ENCODE measurements around the gene TBL3.

Gene TBL3

DNA sequence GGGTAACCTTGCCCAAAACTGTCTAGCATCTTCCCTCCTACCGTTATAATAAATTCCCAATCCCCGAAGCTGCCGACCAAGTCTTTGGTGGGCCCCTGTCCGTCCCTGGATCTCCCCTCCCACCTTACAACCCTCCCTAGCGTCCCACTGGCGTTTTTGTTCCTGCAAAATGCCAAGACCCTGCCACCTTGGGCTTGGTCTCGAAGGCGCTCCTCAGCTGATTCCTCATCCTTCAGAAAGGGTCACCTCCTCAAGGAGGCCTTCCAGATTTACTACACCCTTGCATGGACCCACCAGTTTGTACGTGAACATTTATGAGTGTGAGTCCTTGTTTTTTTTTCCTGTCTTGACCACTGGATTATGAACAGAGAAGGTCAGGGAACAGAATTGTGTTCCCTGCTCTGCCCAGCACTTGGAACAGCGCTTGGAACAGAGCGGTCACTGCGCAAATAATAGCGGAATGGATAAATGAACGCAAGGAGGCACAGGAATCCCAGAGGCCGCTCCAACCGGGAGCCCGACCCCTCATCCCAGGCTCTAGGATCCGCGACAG lies 11.2 kb downstream of the TBL3 start:
- no peak for DNase-seq (ENCODE audit: low spot score)

DNA sequence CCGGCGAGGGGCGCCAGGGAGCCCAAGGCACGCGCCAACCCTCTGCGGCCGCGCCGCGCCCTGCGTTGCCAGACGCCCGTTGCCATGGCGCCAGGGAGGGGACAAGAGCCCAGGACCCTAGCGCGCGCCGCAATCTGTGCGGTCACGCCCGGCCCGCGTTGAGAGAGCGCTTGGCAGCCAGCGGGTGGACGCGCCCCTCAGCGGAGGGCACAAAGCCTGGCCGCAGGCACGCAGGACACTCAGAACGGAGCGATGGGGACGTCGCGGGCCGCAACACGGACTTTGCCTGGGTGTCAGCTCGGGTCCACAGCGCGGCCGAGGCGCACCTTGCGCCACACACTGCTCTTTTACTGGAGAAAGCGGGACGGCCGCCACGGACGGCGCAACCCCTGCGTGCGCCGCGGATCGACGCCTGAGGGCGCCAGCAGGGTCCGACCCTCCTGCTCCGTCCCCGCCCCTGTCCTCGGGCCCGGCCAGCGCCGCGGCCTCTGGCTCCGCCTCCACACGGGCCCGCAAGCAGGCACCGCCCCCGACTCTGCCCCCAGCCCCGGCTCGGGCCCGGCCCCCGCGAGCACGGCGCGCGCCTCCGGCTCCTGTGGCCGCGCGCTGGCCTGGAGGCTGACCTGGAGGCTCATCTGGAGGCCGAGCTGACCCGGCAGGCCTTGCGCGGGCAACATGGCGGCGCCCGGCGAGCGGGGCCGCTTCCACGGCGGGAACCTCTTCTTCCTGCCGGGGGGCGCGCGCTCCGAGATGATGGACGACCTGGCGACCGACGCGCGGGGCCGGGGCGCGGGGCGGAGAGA lies 11.9 kb downstream of the TBL3 start, which contains the start of gene GFER:
GFER (plus strand) TSS at position 650 of the 803 bp plus-strand sequence; CDS start at position 676, 26 bp downstream.
- DNase-seq (ENCODE audit: low spot score): peak; percentile 63

DNA sequence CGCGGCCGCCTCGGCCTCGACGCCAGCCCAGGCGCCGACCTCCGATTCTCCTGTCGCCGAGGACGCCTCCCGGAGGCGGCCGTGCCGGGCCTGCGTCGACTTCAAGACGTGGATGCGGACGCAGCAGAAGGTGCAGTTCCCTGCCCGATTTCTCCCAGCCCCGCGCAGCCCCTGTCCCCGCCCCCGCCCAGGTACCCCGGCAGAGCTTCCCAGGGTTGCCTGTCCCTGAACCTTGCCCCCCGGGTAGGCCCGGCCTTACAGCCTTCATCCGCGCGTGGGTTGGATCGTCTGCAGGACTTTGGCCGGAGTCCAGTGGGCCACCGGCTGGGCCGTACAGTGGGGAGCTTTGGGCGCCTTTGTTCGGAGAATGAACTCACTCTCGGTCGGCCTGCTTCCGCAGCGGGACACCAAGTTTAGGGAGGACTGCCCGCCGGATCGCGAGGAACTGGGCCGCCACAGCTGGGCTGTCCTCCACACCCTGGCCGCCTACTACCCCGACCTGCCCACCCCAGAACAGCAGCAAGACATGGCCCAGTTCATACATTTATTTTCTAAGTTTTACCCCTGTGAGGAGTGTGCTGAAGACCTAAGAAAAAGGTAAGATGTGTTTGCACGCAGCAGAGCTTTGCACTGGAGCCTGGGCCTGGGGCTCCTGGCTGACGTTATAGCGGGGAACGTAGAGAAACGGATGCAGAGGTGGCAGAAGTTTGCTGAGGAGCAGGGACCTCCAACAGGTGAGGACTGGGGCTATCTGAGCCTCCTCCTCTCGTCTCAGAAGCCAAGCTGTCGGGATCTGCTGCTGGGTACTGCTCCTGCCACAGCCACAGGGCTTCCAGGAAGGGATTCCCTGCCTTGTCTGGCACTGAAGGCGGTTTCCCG lies 12.7 kb downstream of the TBL3 start:
- no peak for DNase-seq (ENCODE audit: low spot score)

DNA sequence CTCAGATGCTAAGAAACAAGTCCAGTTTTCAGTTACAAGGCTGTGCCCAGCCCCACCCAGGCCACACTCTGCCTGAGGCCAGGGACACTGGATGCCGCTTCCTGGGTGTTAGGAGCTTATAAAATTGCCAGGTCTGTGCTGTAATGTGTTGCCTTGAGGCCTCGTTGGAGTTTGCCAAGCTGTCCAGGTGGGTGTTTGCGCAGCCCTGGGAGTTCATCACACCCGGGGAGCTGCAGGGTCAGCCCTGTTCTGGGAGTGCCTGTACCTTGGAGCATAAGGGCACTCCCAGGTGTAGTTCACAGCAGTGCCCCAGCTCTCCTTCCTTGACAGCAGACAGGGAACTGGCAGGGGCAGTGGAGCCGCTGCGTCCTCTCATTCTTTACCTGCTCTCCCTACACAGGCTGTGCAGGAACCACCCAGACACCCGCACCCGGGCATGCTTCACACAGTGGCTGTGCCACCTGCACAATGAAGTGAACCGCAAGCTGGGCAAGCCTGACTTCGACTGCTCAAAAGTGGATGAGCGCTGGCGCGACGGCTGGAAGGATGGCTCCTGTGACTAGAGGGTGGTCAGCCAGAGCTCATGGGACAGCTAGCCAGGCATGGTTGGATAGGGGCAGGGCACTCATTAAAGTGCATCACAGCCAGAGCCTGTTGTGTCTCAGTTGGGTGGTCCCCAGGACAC lies 13.8 kb downstream of the TBL3 start:
- no peak for DNase-seq (ENCODE audit: low spot score)

DNA sequence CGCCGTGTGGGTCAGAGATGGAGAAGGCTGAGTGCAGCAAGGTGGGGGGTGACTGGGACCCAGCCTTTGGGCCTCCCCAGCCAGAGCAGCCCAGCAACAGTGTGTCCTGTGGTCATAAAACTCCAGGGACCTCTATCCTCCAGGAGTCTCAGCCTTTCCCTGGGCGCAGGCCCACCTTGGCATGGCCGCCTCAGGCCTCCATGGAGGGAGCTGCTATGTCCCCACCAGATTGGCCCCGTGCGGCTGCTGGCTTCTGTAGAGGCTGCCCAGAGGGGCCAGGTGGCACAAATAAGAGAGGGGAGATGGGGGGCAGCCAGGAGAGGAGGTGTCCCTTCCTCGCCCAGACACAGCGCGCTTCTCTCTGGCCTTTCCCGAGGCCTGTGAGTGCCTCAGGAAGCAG lies 15.3 kb downstream of the TBL3 start:
- DNase-seq (ENCODE audit: low spot score): no peak

DNA sequence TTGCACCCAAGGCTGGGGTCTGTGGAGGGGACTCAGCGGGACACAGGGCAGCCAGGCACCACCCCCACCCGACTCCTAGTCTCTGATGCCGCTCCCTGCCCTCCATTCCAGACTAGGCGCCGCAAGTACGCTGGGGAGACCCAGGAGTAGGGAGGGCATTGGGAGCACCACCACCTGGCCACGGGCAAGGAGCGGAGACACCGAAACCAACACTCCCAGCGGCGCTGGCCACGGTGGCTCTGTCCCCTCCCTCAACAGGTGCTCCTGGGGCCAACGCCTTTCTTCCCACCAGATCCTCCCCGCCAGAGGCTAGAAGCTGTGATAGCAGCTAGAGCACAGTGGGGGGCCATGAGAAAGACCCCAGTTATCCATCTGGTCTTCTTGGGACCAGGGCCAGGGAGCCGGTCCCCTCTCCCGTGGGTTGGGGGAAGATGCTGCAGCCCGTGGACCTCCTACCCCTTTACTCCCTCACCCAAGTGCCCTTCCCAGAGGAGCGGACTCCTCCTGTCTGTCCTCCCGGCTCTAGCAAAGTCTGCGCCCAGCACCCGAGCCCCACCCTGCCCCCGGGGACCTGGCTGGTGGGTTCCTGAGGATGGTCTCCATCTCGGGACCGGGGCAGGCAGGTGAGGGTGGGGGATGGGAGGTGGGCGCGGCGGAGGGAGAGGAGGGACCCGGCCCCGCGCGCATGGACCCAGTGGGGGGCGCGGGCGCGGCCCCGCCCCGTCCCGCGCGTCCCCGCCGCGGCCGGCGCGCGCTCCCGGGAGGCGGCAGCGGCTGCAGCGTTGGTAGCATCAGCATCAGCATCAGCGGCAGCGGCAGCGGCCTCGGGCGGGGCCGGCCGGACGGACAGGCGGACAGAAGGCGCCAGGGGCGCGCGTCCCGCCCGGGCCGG lies 17.6 kb downstream of the TBL3 start, which contains the start of gene SYNGR3:
SYNGR3 (plus strand) TSS at position 762 of the 892 bp plus-strand sequence. CDS start 133 bp downstream, outside the sequence.
- no peak for DNase-seq (ENCODE audit: low spot score)

DNA sequence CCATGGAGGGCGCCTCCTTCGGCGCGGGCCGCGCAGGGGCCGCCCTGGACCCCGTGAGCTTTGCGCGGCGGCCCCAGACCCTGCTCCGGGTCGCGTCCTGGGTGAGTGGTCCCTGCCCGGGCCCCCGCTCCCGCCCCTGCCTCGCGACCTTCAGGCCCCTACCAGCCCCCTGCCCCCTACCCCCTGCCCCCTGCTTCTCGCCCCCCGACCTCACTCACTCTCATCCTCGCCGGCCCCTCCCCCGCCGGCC lies 18.2 kb downstream of the TBL3 start:
- DNase-seq (ENCODE audit: low spot score): no peak

DNA sequence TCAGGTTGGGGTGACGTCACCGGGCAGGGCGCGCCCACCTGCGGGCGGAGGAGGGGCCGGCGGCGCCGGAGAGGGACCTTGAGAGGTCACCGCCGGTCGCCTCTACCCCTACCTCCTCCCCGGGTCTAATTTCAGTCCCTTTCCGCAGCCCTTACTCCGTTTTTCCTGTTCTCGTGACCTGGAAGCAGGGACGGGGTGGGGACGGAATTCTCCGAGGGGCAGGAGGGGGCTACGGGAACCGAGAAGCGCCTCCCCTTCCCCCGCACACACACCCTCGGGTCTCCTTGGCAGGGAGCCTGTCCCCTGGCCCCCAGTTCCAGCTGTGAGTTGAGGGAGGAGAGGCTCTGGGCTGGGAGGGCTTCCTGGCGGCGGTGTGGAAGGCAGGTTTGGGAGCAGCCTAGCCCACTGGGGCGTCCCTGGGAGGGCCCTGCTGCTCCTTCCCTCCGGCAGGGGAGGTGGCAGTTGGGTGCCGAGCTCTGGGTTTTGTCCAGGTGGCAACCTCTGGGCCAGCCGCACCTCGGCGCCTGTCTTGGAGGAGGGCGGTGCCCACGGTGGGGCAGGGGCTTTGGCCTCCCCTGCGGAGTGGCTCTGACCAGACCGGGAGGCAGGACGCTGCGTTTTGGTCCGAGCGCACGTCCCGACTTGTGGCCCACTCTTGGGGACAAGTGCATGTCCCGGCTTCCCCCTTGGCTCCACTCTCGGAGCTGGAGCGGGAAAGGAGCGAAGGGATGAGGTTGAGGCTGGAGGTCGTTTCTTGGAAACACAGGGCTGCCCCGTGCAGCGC lies 18.7 kb downstream of the TBL3 start:
- no peak for DNase-seq (ENCODE audit: low spot score)

DNA sequence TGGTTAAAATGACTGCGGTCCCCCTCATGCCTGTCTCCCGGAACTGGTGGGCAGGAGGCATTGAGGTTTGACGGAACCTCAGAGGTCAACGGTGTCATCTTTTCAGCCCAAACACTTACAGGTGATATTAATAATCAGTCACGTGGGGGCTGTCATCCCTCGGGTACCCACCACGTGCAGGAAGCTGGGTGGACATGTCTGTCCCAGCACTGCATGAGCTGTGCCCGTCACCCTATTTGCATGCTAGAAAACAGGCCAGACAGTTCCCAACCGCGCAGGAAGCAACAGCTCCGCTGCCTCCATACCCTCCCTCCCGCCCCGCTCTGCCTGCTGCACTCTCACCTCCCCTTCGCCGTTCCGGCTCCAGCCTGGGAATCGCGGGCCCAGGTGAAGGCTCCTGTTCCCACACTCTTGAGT lies 19.3 kb downstream of the TBL3 start:
- DNase-seq (ENCODE audit: low spot score): peak; percentile 44

DNA sequence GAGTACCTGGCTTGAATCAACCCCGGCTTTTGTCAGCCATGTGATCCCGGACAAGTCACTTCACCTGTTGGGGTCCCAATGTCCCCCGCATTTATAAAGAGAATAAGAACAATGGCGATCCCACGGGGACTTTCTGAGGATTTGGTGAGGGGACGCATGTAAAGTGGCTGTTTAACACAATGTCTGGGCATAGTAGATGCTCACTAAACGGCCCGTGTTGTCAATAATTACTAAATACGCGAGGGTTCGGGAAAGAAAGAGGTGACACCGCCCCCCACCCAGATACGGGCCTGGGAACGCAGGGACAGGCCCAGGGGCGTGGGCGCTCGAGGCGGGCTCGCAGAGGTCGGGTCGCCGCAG lies 19.7 kb downstream of the TBL3 start:
- no peak for DNase-seq (ENCODE audit: low spot score)

DNA sequence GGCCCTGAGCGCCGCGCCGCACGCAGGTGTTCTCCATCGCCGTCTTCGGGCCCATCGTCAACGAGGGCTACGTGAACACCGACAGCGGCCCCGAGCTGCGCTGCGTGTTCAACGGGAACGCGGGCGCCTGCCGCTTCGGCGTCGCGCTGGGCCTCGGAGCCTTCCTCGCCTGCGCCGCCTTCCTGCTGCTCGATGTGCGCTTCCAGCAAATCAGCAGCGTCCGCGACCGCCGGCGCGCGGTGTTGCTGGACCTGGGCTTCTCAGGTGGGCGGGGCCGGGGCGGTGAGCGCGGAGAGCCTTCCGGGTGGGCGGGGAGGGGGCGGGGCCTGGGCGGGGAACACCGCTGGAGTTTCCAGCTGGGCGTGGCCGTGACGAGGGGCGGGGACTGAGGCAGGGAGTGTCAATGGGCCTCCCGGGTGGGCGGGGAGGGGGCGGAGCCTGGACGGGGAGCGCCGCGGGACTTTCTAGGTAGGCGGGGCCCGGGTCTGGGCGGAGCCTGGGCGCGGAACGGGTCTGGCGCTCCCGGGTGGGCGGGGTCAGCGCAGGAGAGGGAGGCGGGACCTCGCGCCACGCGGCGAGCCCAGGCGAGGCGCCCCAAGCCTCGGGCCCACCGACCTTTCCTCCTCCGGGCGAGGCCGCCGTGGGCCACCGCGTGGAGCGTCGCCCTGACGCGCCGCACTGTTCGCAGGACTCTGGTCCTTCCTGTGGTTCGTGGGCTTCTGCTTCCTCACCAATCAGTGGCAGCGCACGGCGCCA lies 20.3 kb downstream of the TBL3 start:
- DNase-seq (ENCODE audit: low spot score): peak; percentile 98

DNA sequence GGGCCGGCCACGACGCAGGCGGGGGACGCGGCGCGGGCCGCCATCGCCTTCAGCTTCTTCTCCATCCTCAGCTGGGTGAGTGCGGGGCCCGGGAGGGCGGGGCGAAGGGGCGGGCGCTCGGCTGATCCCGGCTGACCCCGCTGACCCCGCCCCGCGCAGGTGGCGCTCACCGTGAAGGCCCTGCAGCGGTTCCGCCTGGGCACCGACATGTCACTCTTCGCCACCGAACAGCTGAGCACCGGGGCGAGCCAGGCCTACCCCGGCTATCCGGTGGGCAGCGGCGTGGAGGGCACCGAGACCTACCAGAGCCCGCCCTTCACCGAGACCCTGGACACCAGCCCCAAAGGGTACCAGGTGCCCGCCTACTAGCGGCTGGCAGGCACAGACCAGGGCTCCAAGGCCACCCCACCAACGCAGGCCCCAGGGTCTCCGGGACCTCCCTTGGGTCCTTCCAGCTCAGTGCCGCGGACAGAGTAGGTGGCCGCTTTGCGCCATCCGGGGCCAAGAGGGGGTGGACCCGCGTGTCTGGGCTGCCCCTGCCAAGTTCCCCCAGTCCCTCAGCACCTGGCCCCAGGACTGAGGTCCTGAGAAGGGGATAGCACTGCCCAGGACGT lies 21.0 kb downstream of the TBL3 start:
- DNase-seq (ENCODE audit: low spot score): no peak

DNA sequence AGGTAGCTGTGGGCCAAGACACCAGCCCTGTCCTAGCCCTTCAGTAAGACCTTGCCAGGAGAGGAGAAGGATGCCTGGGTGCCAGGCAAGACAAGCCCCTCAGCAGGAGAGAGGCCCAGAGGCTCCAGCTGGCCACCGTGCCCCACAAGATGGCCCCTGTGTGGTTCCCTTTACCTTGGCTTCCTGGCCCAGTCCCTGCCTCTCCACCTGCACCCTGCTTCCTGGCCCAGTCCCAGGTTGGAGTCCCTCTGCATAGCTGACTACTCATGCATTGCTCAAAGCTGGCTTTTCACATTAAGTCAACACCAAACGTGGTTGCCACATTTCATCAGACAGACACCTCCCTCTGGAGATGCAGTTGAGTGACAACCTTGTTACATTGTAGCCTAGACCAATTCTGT lies 21.9 kb downstream of the TBL3 start:
- DNase-seq (ENCODE audit: low spot score): no peak

DNA sequence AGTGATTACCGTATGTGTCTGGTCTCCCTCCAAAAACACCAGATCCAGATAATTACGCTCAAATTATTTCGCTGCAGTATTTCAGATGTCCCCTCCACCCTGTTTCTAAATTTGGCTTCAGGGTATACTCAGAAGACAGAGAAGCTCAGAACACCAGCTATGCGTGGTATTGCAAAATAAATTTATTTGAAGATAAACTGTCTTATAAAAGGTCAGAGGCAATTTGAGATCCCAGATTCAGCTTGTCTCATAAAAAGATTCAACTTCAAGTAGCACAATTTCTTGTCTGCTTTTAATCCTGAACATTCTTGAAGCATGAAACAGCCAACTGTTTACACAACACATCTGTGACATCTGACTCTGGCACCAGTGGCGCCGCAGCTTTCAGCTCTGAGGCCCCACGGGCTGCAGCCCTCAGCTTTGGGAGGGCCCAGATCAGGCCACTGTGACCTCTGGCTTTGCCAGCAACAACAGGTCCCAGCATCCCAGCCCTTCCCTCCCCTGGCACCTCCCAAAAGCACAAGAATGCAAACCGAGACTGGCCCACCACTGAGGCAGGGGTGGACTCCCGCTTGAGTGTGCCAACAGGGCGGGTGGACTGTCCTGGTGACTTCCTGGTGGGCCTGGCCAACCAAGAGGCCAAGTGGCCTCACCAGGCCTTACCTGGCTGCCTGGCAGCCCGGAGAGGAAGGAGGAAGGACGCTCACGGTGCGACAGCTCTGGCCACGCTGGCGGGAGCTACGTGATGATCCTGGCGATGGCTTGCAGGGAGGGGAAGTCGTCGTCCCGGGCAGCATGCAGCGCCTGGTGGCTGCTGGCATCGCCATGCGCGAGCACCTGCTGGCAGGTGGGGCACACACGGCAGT lies 25.9 kb downstream of the TBL3 start:
- DNase-seq (ENCODE audit: low spot score): no peak

DNA sequence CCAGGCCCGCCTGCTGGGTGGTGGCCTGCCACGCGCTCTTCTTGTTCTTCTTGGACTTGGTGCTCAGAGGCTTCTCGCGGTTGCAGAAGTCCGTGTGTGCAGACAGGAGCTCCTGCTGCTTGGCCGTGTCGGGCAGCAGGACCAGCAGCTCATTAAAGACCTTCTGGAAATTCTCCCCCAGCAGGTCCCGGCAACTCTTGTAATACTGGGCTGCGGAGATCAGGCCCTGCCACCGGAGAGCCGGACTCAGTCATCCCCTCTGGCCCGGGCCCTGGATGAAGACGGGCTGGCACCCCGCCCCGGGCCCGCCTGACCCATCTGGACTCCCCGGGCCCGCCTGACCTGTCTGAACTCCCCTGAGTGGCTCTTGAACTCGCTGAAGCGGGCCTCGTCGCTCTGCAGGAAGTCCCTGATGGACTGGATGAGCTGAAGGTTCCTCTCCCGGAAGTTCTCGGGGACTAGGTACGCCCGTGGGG lies 26.5 kb downstream of the TBL3 start:
- DNase-seq (ENCODE audit: low spot score): no peak

DNA sequence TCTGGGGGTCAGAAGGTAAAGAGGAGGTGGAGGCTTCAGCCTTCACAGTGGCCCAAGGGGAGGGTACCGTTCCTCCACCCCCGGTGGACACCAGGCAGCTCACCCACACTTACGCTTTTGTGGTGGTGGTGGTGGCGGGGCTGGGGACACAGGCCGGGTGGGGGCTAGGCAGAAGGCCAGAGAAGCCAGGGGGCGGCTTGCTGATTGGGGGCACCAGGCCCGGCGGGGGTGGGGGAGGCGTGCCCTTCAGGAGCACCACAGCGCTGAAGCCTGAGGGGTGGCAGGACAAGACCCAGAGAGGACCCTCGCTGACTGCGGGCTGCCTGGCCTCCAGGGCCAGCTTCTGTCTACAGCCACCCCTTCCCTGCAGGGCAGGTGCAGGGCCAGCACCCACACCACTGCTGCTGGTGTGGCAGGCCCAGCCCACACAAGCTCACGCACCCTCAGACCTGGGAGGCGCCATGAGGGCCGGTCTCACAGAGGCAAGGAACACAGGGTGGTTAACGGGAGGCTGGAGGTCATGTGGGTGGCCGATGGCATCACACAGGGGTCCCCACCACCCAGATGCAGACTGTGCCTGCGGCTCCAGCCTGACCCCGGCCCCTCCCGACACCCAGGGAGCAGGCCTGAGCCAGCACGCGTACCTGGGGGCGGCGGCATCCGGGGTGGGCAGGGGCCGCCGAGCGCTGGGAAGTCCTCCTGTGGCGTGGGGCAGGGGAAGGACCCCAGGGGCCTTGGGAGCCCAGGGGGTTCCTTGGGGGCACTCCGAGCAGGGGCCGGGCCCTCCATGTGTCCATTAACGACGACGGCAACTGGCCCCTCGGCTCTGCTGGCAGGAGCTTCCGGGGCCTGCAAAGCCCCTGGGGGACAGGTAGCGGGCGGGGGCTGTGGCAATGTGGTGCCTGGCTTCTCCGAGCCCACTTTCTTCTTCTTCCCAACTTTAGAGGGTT lies 27.3 kb downstream of the TBL3 start:
- no peak for DNase-seq (ENCODE audit: low spot score)

DNA sequence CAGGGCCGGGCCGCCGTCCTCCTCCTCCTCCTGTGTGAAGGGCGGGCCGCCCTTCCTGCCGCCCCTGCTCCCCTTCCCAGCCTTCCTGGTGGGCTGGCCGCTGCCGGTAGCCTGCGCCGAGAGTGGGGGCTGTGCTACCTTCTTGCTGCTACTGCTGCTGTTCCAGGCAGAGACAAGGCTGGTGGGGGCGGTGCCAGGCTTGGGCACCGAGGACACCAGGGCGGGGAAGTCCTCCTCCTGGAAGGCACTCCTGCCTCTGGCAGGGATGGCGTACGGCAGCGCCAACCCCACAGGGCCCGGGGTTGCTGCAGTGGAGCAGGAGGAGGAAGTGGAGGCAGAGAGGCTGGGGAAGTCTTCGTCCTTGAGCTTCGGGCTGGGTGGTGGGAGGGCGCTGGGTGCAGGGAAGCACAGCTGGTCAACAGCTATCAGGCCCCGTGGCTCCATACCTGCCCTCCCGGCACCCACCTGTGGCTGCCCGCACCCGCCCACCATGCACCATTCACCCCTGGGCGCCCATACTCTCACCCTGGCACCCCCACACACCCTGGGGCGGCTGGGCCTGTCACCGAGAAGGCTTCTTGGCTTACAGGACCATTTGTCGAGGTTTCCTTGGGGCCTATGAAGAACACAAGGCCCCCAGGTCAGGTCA lies 28.1 kb downstream of the TBL3 start:
- no peak for DNase-seq (ENCODE audit: low spot score)

All from CD4-positive, alpha-beta T cell treated with Interleukin-6 at 100 ng/mL for 8 hours (primary cell).